GM18517 (cell line): Measurements from ENCODE around the gene UPF1.

Experiments used
- ATAC-seq: cut with Tn5 transposase; IDR thresholded peaks from one replicate; pipeline ENCODE4 v1.9.1; 2021; ENCODE audit warnings: mild to moderate bottlenecking, moderate library complexity; ENCODE audit not compliant: unreplicated experiment

UPF1 gene

GRCh38 chr19:18834644-18834984 is 2.9 kb downstream of the UPF1 start:
- ATAC-seq, result no peak

- no peak for ATAC-seq
Observed at GRCh38 chr19:18839465-18840287, 7.9 kb downstream of the UPF1 start.

GRCh38 chr19:18840288-18841267 is 8.8 kb downstream of the UPF1 start:
- no peak for ATAC-seq

DNA sequence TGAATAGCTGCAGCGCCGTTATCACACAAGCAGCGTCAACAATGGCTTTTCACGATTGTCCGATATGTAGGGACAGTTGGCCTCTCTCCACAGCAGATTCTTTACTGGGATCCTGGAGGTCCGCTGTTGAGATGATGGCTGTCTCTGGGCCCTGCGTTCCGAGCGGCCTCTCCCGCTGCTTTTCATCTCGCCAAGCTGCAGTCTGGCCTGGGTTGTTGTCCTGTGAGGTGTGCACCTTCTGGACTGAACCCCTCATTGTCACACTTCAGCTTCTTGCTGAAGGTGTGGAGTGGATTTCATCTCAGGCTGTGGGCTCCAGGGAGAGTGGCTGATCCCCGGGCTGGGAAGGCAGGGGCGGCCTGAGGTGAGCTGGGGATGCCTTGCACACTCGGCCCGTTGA is 9.6 kb downstream of the UPF1 start:
- no peak for ATAC-seq

GRCh38 chr19:18842166-18842565 is 10.4 kb downstream of the UPF1 start:
- ATAC-seq, result no peak

- no peak for ATAC-seq
Observed at GRCh38 chr19:18843960-18844359, 12.2 kb downstream of the UPF1 start.

DNA sequence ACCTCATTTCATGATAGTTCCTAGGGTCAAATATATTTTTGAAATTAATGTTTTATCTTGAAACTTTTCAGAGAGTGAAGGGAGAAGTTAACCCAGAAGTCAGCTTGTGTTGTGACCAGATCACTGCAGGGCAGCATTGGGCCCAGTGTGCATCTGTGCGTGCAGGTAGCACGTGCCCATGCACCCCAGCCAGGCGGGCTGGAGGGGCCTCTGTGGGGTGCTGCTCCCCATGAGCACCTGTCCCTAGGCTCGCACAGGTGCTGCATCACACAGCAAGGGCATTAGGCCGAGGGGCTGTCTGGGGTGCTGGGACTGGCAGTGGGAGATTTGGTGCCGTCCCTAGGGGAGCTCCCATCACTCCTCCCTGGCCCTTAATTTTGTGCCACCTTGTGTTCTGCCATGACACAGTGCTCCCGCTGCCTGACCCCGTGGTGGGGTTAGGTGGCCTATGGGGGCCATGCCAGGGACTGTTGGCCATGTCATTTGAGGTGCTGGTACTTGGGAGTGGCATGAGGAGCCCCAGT is 13.1 kb downstream of the UPF1 start:
- no peak for ATAC-seq

DNA sequence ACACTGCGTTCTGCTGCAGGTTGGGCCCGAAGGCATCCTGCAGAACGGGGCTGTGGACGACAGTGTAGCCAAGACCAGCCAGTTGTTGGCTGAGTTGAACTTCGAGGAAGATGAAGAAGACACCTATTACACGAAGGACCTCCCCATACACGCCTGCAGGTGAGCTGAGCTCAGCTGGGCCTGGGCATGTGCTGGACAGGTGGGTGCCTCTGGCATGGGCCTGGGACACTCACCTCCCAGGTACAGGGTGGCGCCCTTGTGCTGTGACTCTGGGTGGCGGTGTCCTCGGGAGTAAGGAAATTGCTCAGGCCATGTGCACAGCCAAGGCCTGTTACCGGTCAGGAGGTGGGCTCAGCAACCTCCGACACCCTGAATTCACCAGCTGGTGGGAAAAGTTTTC is 14.2 kb downstream of the UPF1 start:
- no peak for ATAC-seq

DNA sequence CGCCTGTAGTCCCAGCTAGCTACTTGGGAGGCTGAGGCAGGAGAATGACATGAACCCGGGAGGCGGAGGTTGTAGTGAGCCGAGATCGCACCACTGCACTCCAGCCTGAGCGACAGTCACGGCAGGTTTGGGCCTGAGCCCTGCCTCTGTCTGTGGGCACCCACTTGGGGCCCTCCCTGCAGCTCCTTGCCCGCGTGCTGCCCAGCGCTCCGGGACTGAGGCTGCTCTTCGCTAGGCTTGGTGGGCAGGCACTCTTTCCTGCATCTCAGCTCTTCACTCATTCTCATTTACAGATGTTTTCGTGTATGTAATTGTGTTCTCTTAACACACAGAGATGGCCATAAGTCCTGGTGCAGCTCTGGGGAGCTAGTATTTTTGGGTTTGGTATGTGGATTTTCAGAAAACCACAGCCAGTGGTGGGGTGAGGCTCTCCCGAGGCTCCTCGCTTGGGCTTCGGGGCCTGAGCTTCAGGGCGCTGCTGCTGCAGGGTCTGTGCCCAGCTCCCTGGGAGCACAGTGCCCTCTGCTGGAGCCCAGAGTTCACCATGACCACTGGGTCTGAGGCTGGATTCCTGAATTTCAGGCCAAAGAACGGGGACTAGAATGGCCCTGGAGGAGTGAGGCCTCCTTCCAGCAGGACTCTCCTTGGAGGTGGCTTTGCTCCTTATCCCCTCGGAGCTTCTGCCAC is 15.2 kb downstream of the UPF1 start:
- ATAC-seq, result no peak

- ATAC-seq, result no peak
Observed at GRCh38 chr19:18847549-18848463, 16.0 kb downstream of the UPF1 start.

DNA sequence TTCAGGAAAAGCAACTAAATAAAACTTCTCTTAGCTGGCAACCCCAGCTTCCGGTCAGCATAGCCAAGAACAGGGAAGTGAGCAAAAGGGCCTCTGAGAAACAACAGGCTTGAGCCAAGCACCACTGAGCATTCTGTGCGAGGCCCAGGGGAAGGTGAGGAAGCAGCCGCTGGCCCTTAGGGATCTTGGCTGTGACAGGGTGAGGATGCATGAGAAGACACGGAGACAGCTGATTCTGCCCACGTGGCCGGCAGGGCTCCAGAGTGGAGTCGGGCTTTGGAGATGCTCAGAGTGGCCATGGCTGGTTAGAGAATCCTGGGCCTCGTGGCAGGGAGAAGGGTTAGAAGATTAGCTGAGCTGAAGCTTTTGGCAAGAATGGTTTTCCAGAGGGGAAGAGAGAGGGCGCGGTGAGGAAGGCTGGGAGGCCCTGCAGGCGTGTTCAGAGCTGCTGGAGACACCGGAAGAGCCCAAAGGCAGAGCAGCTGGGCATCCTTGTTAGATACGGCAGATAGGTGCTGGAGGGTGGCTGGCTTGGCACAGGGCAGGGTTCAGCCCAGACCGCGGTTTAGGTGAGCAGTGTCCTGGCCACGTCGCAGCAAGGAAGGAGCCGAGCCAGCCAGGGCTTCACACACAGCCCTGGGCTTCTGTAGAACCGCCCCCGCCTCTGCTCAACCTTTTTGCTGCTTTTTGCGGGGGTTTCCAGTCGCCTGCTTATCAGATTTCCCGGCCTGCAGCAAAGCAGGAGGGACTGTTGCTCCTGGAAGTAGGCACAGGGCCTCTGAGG is 17.3 kb downstream of the UPF1 start:
- no peak for ATAC-seq

- no peak for ATAC-seq
Observed at GRCh38 chr19:18849838-18850400, 18.2 kb downstream of the UPF1 start.

- ATAC-seq, result no peak
Observed at GRCh38 chr19:18850471-18851375, 19.0 kb downstream of the UPF1 start.

GRCh38 chr19:18851673-18852325 is 20.0 kb downstream of the UPF1 start:
- ATAC-seq, result no peak

DNA sequence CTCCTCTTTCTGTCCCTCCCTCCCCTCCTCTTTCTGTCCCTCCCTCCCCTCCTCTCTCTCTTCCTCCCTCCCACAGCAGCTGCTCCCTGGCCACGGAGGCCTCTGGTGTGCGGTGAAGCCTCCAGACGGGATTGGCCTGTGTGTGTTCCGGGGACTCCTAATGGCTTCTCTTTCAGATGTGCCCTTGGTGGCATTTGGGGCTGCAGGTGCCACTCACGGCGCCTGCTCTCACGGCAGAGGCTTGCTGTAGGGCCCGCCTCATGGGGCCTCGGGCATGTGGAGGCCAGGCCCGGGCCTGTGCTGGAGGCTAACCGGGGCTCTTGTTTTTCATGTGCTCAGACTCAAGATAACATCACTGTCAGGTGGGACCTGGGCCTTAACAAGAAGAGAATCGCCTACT is 20.9 kb downstream of the UPF1 start:
- no peak for ATAC-seq

- ATAC-seq, result no peak
Observed at GRCh38 chr19:18853755-18854427, 22.1 kb downstream of the UPF1 start.

GRCh38 chr19:18854982-18855381 is 23.2 kb downstream of the UPF1 start:
- no peak for ATAC-seq
